GM21367 (cell line): ENCODE data around the gene NLRC5.
"Not testable (repeated sequence)": the region's sequence is repeated elsewhere in the genome, so short reads cannot be mapped to it uniquely, and the experiment has no call there.

Source experiments
- ATAC-seq: cut with Tn5 transposase; IDR thresholded peaks from one replicate; pipeline ENCODE4 v1.9.1; 2021; ENCODE audit not compliant: unreplicated experiment

Gene NLRC5

GRCh38 chr16:57042157-57043111, 53.1 kb downstream of the NLRC5 start:
- ATAC-seq, result peak; percentile 53

GRCh38 chr16:57043248-57043647, 53.9 kb downstream of the NLRC5 start:
- ATAC-seq, result no peak

DNA sequence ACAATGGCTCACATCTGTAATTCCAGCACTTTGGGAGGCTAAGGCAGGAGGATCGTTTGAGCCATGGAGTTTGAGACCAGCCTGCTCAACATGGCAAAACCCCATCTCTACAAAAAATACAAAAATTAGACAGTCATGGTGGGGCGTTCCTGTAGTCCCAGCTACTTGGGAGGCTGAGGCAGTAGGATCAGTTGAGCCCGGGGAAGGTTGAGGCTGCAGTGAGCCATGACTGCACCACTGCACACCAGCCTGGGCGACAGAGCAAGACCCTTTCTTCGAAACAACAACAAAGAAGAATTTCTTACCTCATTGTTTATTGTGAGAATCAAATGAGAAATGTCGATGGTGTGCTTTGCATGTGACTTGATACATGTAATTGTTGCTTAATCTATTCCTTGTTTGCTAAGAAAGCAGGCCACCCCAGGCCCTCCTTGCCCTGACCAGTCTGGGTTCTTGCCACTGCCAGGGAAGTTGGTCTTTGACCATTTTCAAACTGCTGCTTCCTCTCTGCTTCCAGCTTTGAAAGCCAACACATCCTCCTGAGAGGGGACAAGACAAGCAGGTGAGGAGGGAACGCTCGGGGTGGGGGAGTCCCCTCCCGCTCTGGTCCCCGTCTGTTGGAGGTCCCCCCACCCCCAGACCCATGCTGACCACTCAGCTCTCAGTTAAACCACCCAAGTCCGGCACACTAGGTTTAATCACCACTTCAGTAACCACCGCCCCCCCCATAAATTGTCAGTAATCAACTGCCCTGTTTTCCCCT, 55.8 kb downstream of the NLRC5 start:
- no peak for ATAC-seq

DNA sequence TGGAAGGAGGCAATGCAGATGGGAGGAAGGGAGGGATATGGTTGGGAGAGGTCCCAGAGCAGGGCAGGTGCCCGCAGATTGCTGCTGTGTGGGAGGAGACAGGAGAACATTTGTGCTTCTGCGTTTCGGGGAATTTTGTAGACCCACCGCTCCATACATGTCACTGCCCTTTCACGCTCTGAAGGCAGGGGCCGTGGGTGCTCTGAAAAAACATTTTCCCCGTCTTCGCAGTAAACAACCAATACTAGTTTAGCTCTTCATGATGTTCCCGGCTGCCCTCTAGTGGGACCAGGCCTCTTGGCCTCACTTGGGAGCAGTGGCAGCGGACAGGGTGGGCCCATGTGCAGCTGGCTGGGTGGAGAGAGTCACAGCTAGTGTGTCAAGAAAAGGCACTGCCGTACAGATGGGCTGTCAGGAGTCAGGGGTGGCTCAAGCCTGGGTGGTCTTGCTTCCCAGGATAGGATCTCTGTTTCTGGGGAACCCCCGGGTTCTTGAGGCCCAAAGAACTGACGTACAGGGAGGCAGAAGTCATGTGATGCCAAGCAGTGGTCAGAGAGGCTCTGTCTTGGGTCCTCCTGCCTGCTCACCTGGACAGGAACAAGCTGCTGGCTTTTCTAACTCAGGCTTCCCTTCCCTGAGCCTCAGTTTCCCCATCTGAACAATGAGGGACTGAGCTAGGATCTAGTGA, 56.5 kb downstream of the NLRC5 start:
- no peak for ATAC-seq

DNA sequence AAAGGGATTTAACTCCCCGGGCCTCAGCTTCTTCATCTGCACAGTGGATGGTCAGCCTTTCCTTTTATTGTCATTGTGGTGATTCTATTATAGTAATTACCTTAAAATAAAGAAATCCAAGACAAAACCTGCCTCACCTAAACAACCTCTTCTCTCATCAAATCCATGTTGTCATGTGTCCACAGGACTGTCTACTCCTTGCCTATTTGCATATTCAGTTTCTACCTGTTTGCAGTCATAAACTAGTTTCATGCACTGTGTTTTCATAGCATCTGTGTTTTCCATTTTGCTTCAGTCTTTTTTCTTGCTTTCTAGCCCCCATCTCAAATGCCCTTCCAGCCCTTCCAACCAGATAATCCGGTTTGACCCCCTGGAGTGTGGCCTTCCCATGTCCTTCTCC, 58.7 kb downstream of the NLRC5 start:
- ATAC-seq, result no peak

- peak; percentile 37 for ATAC-seq
These were observed 60.3 kb downstream of the NLRC5 start for GRCh38 chr16:57049678-57050077.

DNA sequence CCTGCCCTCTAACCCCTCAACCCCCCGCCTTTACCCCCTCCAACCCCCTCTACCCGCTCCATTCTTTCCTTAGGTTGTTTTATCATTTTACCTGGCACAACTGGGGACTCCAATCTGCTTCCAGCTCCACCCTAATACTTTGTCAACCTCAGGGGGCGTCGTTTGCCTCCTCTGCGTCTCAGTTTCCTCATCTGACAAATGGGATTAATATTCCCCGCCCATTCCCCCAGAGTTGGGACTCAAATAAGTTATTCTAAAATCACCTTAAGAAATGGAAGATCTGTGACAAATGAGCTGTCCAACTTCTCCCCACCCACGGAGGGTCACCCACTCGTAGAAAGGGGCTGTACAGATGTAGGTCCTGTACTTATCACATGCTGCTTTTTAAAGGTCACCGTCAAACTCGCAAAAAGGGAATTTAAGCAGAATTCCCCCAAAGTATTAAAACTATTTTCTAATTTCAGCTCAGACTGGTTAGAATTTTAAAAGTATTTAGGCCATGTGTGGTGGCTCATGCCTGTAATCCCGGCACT, 62.4 kb downstream of the NLRC5 start:
- no peak for ATAC-seq

DNA sequence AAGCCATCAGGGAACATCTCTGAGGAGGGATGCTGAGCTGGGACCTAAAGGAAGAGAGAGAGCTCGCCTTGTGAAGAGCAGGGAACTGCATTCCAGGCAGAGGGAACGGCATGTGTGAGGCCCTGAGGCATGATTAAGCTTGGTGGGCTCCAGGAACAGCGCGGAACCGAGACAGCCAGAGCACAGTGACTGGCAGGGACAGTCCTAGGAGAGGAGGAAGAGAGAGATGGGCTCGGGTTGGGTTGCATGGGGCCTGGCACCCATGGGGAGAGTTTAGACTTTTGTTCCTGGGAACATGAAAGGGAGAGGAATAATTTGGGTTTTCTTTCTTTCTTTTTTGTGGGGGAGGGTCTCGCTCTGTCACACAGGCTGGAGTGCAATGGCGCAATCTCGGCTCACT, 63.8 kb downstream of the NLRC5 start:
- no peak for ATAC-seq

DNA sequence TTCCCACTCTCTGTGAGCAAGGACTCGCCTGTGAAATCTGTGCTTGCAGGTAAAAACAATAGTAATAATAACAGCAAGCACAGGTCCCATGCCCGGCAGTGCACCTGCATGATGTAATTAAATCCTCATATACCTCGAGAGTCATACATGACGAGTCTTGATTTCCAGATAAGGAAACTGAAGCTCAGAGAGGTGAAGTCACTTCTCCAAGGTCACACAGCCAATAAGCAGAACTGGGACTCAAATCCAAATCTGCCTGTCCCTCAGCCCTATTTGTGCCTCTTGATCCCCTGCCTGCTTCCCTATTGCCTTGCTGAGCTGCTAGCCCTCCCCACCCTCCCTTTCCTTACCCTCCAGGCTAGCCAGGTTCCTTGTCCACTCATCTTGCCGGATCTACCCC, 65.0 kb downstream of the NLRC5 start:
- no peak for ATAC-seq

GRCh38 chr16:57054771-57055170, 65.4 kb downstream of the NLRC5 start:
- ATAC-seq, result no peak

DNA sequence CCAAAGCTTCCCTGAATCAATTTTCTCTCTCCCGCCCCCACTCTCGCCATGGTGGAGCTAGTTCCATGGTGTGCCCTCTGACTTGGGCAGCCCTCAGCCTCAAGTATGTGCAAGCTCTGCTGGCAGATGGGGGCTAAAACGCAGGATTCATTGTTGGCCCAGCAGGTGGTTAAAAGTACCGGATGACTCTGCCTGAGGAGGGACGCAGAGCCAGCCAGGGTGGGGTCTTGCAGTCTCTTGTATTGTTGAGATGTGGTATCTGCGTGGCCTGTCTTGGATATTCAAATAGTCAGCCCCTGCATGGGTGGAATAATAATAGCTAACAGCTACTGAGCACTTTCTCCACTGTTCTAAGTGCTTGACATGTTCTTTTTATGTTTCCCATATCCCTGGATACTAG, 66.3 kb downstream of the NLRC5 start:
- no peak for ATAC-seq

GRCh38 chr16:57058291-57058861, 69.0 kb downstream of the NLRC5 start:
- no peak for ATAC-seq

GRCh38 chr16:57060323-57061083, 71.1 kb downstream of the NLRC5 start:
- ATAC-seq, result no peak

- no peak for ATAC-seq
These were observed 71.9 kb downstream of the NLRC5 start for GRCh38 chr16:57061084-57061905.

- ATAC-seq, result no peak
These were observed 73.0 kb downstream of the NLRC5 start for GRCh38 chr16:57062329-57062728.

DNA sequence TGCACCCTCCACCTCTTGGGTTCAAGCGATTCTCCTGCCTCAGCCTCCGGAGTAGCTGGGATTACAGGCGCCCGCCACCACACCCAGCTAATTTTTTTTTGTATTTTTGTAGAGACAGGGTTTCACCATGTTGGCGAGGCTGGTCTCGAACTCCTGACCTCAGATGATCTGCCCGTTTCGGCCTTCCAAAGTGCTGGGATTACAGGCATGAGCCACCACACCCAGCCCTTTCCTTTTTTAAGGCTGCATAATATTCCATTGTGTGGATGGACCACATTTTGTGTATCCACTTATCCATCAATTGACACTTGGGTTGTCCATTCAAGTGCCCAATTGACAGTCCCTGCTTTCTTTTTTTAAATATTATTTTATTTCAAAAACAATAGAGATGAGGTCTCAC, 73.8 kb downstream of the NLRC5 start:
- not testable (repeated sequence) for ATAC-seq

DNA sequence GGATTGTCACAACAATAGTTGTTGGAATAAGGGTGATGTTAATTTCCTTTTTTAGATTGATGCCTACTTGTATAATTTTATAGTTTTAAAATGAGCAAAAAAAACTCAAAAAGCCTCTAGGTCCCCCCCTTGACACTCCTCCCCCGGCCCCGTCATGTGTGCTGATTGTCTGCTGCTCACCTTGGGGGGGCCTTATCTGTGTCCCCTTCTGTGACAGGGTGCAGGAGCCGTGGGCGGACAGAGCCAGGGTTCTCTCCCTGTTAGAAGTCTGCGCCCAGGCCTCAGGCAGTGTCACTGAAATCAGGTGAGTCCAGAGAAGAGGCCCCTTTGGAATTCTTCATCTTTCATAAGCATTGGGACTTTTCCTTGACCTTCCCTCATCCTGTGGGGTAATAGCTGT, 75.6 kb downstream of the NLRC5 start:
- no peak for ATAC-seq

- no peak for ATAC-seq
These were observed 77.3 kb downstream of the NLRC5 start for GRCh38 chr16:57066625-57067024.

GRCh38 chr16:57067347-57067746, 78.0 kb downstream of the NLRC5 start:
- no peak for ATAC-seq
